C4-2B (cell line): ENCODE results near the gene SYT8.

ENCODE experiments used
- H3K27ac ChIP-seq: fragments of 450-650 bp; 2 replicates; pipeline ENCODE4 v1.5.1; 2017
- ZFX ChIP-seq: fragments of 450-650 bp; IDR thresholded peaks from 2 replicates; pipeline ENCODE4 v1.6.1; 2017
- TF ChIP-seq, protein P1 (sequence below): fragments of 450-650 bp; conservative IDR thresholded peaks from 2 replicates; pipeline ENCODE4 v1.5.1; 2017; ENCODE audit warnings: mild to moderate bottlenecking

Gene SYT8

GRCh38 chr11:1834779-1835670, at the start of gene SYT8:
TSS of gene SYT8 (plus strand) at chr11:1834990. CDS start at chr11:1835106, 116 bp downstream.
- no peak within 1 kb of the TSS for H3K27ac ChIP-seq
- TF ChIP-seq ZFX = no peak
- TF ChIP-seq, protein P1, sequence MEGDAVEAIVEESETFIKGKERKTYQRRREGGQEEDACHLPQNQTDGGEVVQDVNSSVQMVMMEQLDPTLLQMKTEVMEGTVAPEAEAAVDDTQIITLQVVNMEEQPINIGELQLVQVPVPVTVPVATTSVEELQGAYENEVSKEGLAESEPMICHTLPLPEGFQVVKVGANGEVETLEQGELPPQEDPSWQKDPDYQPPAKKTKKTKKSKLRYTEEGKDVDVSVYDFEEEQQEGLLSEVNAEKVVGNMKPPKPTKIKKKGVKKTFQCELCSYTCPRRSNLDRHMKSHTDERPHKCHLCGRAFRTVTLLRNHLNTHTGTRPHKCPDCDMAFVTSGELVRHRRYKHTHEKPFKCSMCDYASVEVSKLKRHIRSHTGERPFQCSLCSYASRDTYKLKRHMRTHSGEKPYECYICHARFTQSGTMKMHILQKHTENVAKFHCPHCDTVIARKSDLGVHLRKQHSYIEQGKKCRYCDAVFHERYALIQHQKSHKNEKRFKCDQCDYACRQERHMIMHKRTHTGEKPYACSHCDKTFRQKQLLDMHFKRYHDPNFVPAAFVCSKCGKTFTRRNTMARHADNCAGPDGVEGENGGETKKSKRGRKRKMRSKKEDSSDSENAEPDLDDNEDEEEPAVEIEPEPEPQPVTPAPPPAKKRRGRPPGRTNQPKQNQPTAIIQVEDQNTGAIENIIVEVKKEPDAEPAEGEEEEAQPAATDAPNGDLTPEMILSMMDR = no peak

GRCh38 chr11:1785749-1786413, 48.9 kb upstream of the SYT8 start:
- no peak overlapping the region for H3K27ac ChIP-seq
- TF ChIP-seq, protein P1 = no peak
- no peak for TF ChIP-seq ZFX

- H3K27ac ChIP-seq = no peak overlapping the region
- no peak for TF ChIP-seq ZFX
- TF ChIP-seq, protein P1 = no peak
Measured at GRCh38 chr11:1786466-1786865, 48.3 kb upstream of the SYT8 start.

- TF ChIP-seq ZFX = no peak
- TF ChIP-seq, protein P1 = no peak
- no peak overlapping the region for H3K27ac ChIP-seq
Measured at GRCh38 chr11:1791912-1792311, 42.9 kb upstream of the SYT8 start.

DNA sequence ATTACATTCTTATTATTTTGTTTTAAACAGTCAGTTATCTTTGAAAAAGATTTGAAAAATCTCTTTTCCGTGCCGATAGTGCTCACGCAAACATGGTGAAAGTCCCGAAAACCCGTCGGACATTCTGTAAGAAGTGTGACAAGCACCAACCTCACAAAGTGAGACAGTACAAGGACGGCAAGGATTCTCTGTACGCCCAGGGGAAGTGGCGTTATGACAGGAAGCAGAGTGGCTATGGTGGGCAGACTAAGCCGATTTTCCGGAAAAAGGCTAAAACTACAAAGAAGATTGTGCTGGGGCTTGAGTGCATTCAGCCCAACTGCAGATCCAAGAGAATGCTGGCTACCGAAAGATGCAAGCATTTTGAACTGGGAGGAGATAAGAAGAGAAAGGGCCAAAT, 42.3 kb upstream of the SYT8 start:
- TF ChIP-seq, protein P1 = no peak
- TF ChIP-seq ZFX = no peak
- H3K27ac ChIP-seq = no peak overlapping the region

GRCh38 chr11:1793081-1793480, 41.7 kb upstream of the SYT8 start:
- H3K27ac ChIP-seq = no peak overlapping the region
- TF ChIP-seq ZFX = no peak
- TF ChIP-seq, protein P1 = no peak

- TF ChIP-seq, protein P1 = no peak; the same call in 1 of the 2 replicates
- no peak for TF ChIP-seq ZFX
- H3K27ac ChIP-seq = no peak overlapping the region
Measured at GRCh38 chr11:1796413-1797011, 38.3 kb upstream of the SYT8 start.
